H9 (cell line): Measurements from ENCODE around the gene SEMA5A. TPM values are rescaled to one million over a fixed set of nuclear protein-coding genes. Genes with fewer than 3 reads are reported as not detected.

ENCODE experiments used
- DNase-seq: peaks from one replicate; pipeline ENCODE4 v3.0.0-alpha.2; 2017
- H2AFZ ChIP-seq: one replicate; pipeline ENCODE4 v1.6.1; 2013; ENCODE audit warnings: mild to moderate bottlenecking, low read length, control low read depth, moderate library complexity
- H2AK5ac ChIP-seq: 2 replicates; pipeline ENCODE4 v1.6.1; 2013; ENCODE audit warnings: low read length, control low read depth, mixed read lengths; ENCODE audit not compliant: insufficient read length
- H2BK120ac ChIP-seq: one replicate; pipeline ENCODE4 v1.6.1; 2013; ENCODE audit warnings: low read depth, mild to moderate bottlenecking, low read length, control low read depth, inconsistent platforms; ENCODE audit not compliant: poor library complexity, severe bottlenecking
- H2BK12ac ChIP-seq: 2 replicates; pipeline ENCODE4 v1.6.1; 2013; ENCODE audit warnings: low read length, control low read depth, mixed read lengths, low read depth; ENCODE audit not compliant: insufficient read length
- H2BK15ac ChIP-seq: 2 replicates; pipeline ENCODE4 v1.6.1; 2013; ENCODE audit warnings: low read depth, low read length, control low read depth
- H2BK20ac ChIP-seq: one replicate; pipeline ENCODE4 v1.6.1; 2013; ENCODE audit warnings: low read depth, mild to moderate bottlenecking, low read length, control low read depth, inconsistent platforms; ENCODE audit not compliant: poor library complexity, severe bottlenecking
- H2BK5ac ChIP-seq: 2 replicates; pipeline ENCODE4 v1.6.1; 2013; ENCODE audit warnings: low read length, control low read depth, mixed read lengths; ENCODE audit not compliant: insufficient read length
- H3K14ac ChIP-seq: 2 replicates; pipeline ENCODE4 v1.6.1; 2013; ENCODE audit warnings: low read length, control low read depth; ENCODE audit not compliant: insufficient read depth
- H3K18ac ChIP-seq: 2 replicates; pipeline ENCODE4 v1.6.1; 2013; ENCODE audit warnings: low read depth, mild to moderate bottlenecking, mixed read lengths, low read length, control low read depth; ENCODE audit not compliant: insufficient read length
- H3K23ac ChIP-seq: 2 replicates; pipeline ENCODE4 v1.6.1; 2013; ENCODE audit warnings: low read length, control low read depth, mixed read lengths, low read depth; ENCODE audit not compliant: insufficient read length
- H3K23me2 ChIP-seq: 2 replicates; pipeline ENCODE4 v1.6.1; 2013; ENCODE audit warnings: low read depth, mild to moderate bottlenecking, mixed read lengths, low read length, control low read depth; ENCODE audit not compliant: insufficient read length, poor library complexity, severe bottlenecking
- H3K27ac ChIP-seq: 2 replicates; pipeline ENCODE4 v1.5.1; 2013; ENCODE audit warnings: low read length, control low read depth, mixed read lengths, low read depth; ENCODE audit not compliant: insufficient read length
- H3K27me3 ChIP-seq: 2 replicates; pipeline ENCODE4 v1.6.1; 2013; ENCODE audit warnings: low read length, control low read depth, inconsistent platforms; ENCODE audit not compliant: insufficient read depth
- H3K4ac ChIP-seq: 2 replicates; pipeline ENCODE4 v1.6.1; 2013; ENCODE audit warnings: low read depth, mild to moderate bottlenecking, control low read depth, inconsistent platforms, low read length, moderate library complexity
- H3K4me1 ChIP-seq: 2 replicates; pipeline ENCODE4 v1.6.1; 2013; ENCODE audit warnings: low read length, control low read depth, inconsistent platforms; ENCODE audit not compliant: insufficient read depth
- H3K4me2 ChIP-seq: 2 replicates; pipeline ENCODE4 v1.6.1; 2013; ENCODE audit warnings: low read length, control low read depth, mixed read lengths; ENCODE audit not compliant: insufficient read length, insufficient read depth
- H3K56ac ChIP-seq: 2 replicates; pipeline ENCODE4 v1.6.1; 2013; ENCODE audit warnings: low read depth, mild to moderate bottlenecking, mixed read lengths, low read length, control low read depth; ENCODE audit not compliant: insufficient read length
- H3K79me1 ChIP-seq: 2 replicates; pipeline ENCODE4 v1.6.1; 2013; ENCODE audit warnings: low read depth, mild to moderate bottlenecking, moderate library complexity, low read length, control low read depth, inconsistent platforms; ENCODE audit not compliant: insufficient read depth, poor library complexity, severe bottlenecking
- H3K79me2 ChIP-seq: 2 replicates; pipeline ENCODE4 v1.6.1; 2013; ENCODE audit warnings: low read length, control low read depth, inconsistent platforms; ENCODE audit not compliant: insufficient read depth
- H3K9ac ChIP-seq: 2 replicates; pipeline ENCODE4 v1.6.1; 2013; ENCODE audit warnings: low read length, control low read depth, mixed read lengths; ENCODE audit not compliant: insufficient read length; ENCODE audit errors: extremely low read depth
- H3K9me3 ChIP-seq: one replicate; pipeline ENCODE4 v1.6.1; 2013; ENCODE audit warnings: low read depth, low read length, inconsistent platforms; ENCODE audit not compliant: control insufficient read depth
- H3T11ph ChIP-seq: one replicate; pipeline ENCODE4 v1.6.1; 2013; ENCODE audit warnings: mild to moderate bottlenecking, low read length, control low read depth, inconsistent platforms
- H4K20me1 ChIP-seq: one replicate; pipeline ENCODE4 v1.6.1; 2013; ENCODE audit not compliant: control insufficient read depth, insufficient read length, insufficient read depth
- H4K5ac ChIP-seq: 2 replicates; pipeline ENCODE4 v1.6.1; 2013; ENCODE audit warnings: low read depth, mild to moderate bottlenecking, mixed read lengths, low read length, control low read depth; ENCODE audit not compliant: insufficient read length
- H4K8ac ChIP-seq: replicated peaks from 2 replicates; pipeline ENCODE4 v1.6.1; 2013; ENCODE audit warnings: low read length, control low read depth, mixed read lengths, low read depth; ENCODE audit not compliant: insufficient read length
- H4K91ac ChIP-seq: 2 replicates; pipeline ENCODE4 v1.6.1; 2013; ENCODE audit warnings: low read depth, mild to moderate bottlenecking, moderate library complexity, mixed read lengths, low read length, control low read depth; ENCODE audit not compliant: insufficient read length
- H3K27ac Mint-ChIP-seq, 3 experiments: 2 replicates in 2 of 3; 3 replicates in 1 of 3; pipeline ENCODE4 v1.8.0; 2020 to 2021; ENCODE audit warnings: mixed read lengths in 3 of 3, mild to moderate bottlenecking in 1 of 3, moderate library complexity in 1 of 3
- H3K27me3 Mint-ChIP-seq: 2 replicates; pipeline ENCODE4 v1.8.0; 2021; ENCODE audit warnings: low read depth, mild to moderate bottlenecking, moderate library complexity, mixed read lengths
- H3K36me3 Mint-ChIP-seq, 3 experiments: 2 replicates in 2 of 3; 3 replicates in 1 of 3; pipeline ENCODE4 v1.8.0; 2020 to 2021; ENCODE audit warnings: low read depth in 3 of 3, mixed read lengths in 3 of 3; ENCODE audit not compliant: insufficient read depth in 1 of 3
- H3K4me1 Mint-ChIP-seq, 2 experiments: 2 replicates each; pipeline ENCODE4 v1.8.0; 2020; ENCODE audit warnings: mixed read lengths in 2 of 2
- H3K4me3 Mint-ChIP-seq, 2 experiments: 2 replicates in 1 of 2; 3 replicates in 1 of 2; pipeline ENCODE4 v1.8.0; 2020 to 2021; ENCODE audit warnings: mild to moderate bottlenecking in 2 of 2, mixed read lengths in 2 of 2, moderate library complexity in 1 of 2
- H3K9me3 Mint-ChIP-seq, 2 experiments: 2 replicates in 1 of 2; 3 replicates in 1 of 2; pipeline ENCODE4 v1.8.0; 2020; ENCODE audit warnings: mild to moderate bottlenecking in 2 of 2, mixed read lengths in 2 of 2, moderate library complexity in 1 of 2
- WGBS: extraction: QIAGEN DNeasy Blood & Tissue Kit; methylation state at CpG from one replicate; pipeline ENCODE4 v1.1.7; 2013; ENCODE audit warnings: missing lambda C conversion rate, low lambda C conversion rate, mixed read lengths; ENCODE audit not compliant: insufficient read length; ENCODE audit errors: extremely low coverage; 5-methylcytosine and 5-hydroxymethylcytosine counted together
- total RNA-seq: library from RNA; stranded (reverse); gene quantifications from 2 replicates; pipeline ENCODE4 v1.2.1, GENCODE V29; 2021
- TF ChIP-seq, protein P1 (sequence below): fragments of 200-600 bp; sonication (generic); conservative IDR thresholded peaks from 3 replicates; pipeline ENCODE4 v1.8.0; 2021; ENCODE audit warnings: antibody characterized with exemption, mild to moderate bottlenecking

Gene SEMA5A
- total RNA-seq, 1 experiment from 2014 or later: 4.3 TPM

DNA sequence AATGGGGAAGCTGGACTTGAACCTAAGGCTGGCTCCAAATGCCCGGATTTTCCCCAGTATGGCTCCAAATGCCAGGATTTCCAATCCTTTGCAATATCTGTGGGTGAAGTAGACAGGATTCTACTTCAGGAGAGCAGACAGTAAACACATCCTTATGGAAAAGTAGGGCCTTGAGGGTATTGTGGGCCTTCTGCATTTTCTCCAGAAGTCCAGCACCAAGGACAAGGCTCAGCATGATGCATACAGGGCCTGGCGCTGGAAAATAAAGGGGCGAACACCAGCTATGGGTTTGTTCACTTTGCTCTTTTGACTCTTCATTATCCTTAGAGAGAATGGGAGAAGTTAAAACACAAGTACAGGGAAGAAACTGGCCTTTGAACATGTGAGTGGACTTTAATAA lies 347.5 kb downstream of the SEMA5A start:
- Histone ChIP-seq H3K56ac (no peak overlapping the region), H3K27me3 (no peaks in the 10 kb centered on the region), H3K79me2 (no peaks in the 10 kb centered on the region), H2BK12ac (no peak overlapping the region), H3K14ac (no peak overlapping the region), H3K4me1 (no peaks in the 10 kb centered on the region), H3K27ac (no peak overlapping the region), H2BK5ac (no peak overlapping the region), H4K91ac (no peak overlapping the region), H2BK15ac (no peak overlapping the region), H3T11ph (no peak overlapping the region), H4K20me1 (no peaks in the 10 kb centered on the region), H4K8ac (no peak overlapping the region), H3K4ac (no peak overlapping the region), H3K9ac (no peak overlapping the region), H2AFZ (no peak overlapping the region), H3K79me1 (no peaks in the 10 kb centered on the region), H3K9me3 (no peaks in the 10 kb centered on the region), H3K4me2 (no peak overlapping the region), H2BK20ac (no peak overlapping the region), H3K18ac (no peak overlapping the region), H2BK120ac (no peak overlapping the region), H4K5ac (no peak overlapping the region), H3K23ac (no peak overlapping the region), H3K23me2 (no peaks in the 10 kb centered on the region), H2AK5ac (no peak overlapping the region)
- H3K4me1 Mint-ChIP-seq: peaks cover 6 to 12% of the 10 kb centered on the region in 2 experiments
- no CpG with 5 or more reads among the region's 3 CpGs for WGBS
- H3K27ac Mint-ChIP-seq: no peak overlapping the region; a peak in 1 of 7 replicates
- no peak overlapping the region for H3K4me3 Mint-ChIP-seq
- no peaks in the 10 kb centered on the region for H3K9me3 Mint-ChIP-seq
- no peaks in the 10 kb centered on the region for H3K27me3 Mint-ChIP-seq
- H3K36me3 Mint-ChIP-seq: peaks cover 0 to 4% (median 1%) of the 10 kb centered on the region in 3 experiments; a peak in 1 of 7 replicates
- TF ChIP-seq, protein P1, sequence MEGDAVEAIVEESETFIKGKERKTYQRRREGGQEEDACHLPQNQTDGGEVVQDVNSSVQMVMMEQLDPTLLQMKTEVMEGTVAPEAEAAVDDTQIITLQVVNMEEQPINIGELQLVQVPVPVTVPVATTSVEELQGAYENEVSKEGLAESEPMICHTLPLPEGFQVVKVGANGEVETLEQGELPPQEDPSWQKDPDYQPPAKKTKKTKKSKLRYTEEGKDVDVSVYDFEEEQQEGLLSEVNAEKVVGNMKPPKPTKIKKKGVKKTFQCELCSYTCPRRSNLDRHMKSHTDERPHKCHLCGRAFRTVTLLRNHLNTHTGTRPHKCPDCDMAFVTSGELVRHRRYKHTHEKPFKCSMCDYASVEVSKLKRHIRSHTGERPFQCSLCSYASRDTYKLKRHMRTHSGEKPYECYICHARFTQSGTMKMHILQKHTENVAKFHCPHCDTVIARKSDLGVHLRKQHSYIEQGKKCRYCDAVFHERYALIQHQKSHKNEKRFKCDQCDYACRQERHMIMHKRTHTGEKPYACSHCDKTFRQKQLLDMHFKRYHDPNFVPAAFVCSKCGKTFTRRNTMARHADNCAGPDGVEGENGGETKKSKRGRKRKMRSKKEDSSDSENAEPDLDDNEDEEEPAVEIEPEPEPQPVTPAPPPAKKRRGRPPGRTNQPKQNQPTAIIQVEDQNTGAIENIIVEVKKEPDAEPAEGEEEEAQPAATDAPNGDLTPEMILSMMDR: no peak
- no peak for DNase-seq
